Measurements from ENCODE around the gene ZAR1. TPM values are rescaled to one million over a fixed set of nuclear protein-coding genes. Genes with fewer than 3 reads are reported as not detected.

Gene ZAR1
- polyA plus RNA-seq, 2 of the 4 experiments (the other 2 are of a cell fraction) = 0.05 TPM; not detected in 1

DNA sequence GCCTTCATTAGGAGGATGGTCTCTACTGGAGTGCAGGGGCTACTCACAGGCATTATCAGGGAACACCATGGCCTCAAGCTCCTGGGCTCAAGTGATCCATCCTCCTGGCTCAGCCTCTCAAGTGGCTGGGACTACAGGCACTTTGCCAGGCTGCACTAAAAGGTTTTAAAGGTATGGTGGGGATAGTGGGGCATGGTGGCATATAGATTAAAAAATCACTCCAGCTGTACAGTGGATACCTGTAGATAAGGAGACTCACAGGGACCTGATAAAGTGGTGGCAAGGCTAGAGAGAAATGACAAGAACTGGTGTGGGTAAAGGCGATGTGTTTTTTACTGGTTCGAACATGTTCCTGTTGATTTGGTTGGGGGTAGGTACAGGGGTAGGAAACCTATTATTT, 5.9 kb downstream of the ZAR1 start (continued):
- TF ChIP-seq, protein P1, sequence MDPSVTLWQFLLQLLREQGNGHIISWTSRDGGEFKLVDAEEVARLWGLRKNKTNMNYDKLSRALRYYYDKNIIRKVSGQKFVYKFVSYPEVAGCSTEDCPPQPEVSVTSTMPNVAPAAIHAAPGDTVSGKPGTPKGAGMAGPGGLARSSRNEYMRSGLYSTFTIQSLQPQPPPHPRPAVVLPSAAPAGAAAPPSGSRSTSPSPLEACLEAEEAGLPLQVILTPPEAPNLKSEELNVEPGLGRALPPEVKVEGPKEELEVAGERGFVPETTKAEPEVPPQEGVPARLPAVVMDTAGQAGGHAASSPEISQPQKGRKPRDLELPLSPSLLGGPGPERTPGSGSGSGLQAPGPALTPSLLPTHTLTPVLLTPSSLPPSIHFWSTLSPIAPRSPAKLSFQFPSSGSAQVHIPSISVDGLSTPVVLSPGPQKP (IDR thresholded peaks at IDR 0.05; ENCODE audit: low read depth, low read length) = no peak
- TF ChIP-seq TP53 (CRISPR knock-in tag; IDR thresholded peaks at IDR 0.05) = no peak
- TF ChIP-seq NPAS2 (CRISPR knock-in tag; IDR thresholded peaks at IDR 0.05; ENCODE audit: borderline replicate concordance) = no peak
- TF ChIP-seq ZFP36 (IDR thresholded peaks at IDR 0.05; ENCODE audit: borderline replicate concordance, partially characterized antibody) = no peak
- TF ChIP-seq, protein P2, sequence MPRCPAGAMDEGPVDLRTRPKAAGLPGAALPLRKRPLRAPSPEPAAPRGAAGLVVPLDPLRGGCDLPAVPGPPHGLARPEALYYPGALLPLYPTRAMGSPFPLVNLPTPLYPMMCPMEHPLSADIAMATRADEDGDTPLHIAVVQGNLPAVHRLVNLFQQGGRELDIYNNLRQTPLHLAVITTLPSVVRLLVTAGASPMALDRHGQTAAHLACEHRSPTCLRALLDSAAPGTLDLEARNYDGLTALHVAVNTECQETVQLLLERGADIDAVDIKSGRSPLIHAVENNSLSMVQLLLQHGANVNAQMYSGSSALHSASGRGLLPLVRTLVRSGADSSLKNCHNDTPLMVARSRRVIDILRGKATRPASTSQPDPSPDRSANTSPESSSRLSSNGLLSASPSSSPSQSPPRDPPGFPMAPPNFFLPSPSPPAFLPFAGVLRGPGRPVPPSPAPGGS (IDR thresholded peaks at IDR 0.05) = no peak
- TF ChIP-seq POLR2AphosphoS2 (conservative IDR thresholded peaks at IDR 0.05; ENCODE audit: low read length) = no peak
- TF ChIP-seq PHF8 (IDR thresholded peaks at IDR 0.05; ENCODE audit: borderline replicate concordance, low read depth) = no peak
- TF ChIP-seq RAD21 (conservative IDR thresholded peaks at IDR 0.05 in 1 of 2, IDR thresholded peaks at IDR 0.05 in 1 of 2) = no peak
- no peak for TF ChIP-seq KDM5A (IDR thresholded peaks at IDR 0.05)
- TF ChIP-seq HOXA7 (CRISPR knock-in tag; IDR thresholded peaks at IDR 0.05) = no peak

DNA sequence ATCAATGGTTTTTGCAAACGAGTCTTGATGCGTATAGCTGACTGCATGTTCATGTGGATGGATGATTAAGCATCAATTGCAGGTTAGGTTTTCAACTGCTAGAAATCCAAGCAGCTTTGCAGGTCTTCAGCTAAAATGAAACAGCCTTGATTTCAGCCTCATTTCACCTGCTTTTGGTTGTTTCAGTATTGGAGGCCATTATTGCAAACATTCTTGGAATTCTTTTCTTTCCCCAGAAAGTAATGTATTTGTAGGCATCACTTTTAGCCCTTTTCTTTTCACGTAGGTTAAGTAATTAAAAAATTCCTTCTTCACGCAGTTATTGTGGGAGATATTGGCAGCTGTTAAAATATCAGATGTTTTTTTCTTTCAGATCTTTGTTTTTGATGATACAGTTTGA, 8.8 kb downstream of the ZAR1 start:
- ChIA-PET POLR2A (no interaction called here), CTCF (no interaction called here)
- no peak for FAIRE-seq

DNA sequence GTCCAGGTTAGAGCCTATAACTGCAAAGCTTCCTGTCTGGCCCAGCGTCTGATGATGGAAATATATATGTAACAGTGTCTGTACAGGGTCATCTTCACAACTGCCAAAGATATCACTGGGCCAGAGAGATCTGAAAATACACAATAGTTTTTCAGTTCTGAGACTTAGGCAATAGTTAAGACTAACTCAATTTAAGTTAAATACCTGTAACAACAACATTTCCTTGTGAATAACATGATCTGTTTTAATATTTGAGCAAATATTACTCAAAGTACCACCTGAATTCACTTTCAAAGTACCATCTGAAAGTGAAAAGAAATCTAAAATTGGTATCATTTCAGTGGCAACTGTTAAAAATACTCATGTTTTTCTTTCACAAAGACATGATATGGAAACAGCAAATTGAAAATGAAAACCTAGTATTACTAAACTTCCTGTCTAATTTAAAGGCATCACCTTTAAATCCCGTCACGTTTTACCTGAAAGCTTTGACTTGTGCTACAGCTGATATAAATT, 9.6 kb downstream of the ZAR1 start:
- no peak for FAIRE-seq
- Histone ChIP-seq H3K4me1 (peaks cover 10% of the 10 kb centered on the region), H3K9me3 (no peaks in the 10 kb centered on the region), H3K27ac (no peak overlapping the region), H3K4me2 (no peak overlapping the region), H3K4me3 (no peak overlapping the region)
- no peak for ATAC-seq
- WGBS (ENCODE audit: missing lambda C conversion rate) = 88% methylated on average over 3 of the region's 3 CpGs
- ChIA-PET CTCF (no interaction called here), POLR2A (no interaction called here)
- DNase-seq (ENCODE audit: low read depth in 1 of 2, low spot score in 1 of 2) = no peak
- TF ChIP-seq TP53 (CRISPR knock-in tag; IDR thresholded peaks at IDR 0.05) (no peak), CBX2 (IDR thresholded peaks at IDR 0.05; ENCODE audit: borderline replicate concordance, low read depth) (no peak), RARB (CRISPR knock-in tag; IDR thresholded peaks at IDR 0.05) (no peak), PHF8 (IDR thresholded peaks at IDR 0.05; ENCODE audit: borderline replicate concordance, low read depth) (no peak), FOSB (CRISPR knock-in tag; IDR thresholded peaks at IDR 0.05) (no peak), HEYL (CRISPR knock-in tag; IDR thresholded peaks at IDR 0.05) (no peak), MAFK (IDR thresholded peaks at IDR 0.05; ENCODE audit: partially characterized antibody) (no peak), RAD21 (conservative IDR thresholded peaks at IDR 0.05 in 1 of 2, IDR thresholded peaks at IDR 0.05 in 1 of 2) (no peak), EHMT2 (IDR thresholded peaks at IDR 0.05; ENCODE audit: low read depth) (no peak), ZC3H11A (IDR thresholded peaks at IDR 0.05) (no peak)
- TF ChIP-seq, protein P3, sequence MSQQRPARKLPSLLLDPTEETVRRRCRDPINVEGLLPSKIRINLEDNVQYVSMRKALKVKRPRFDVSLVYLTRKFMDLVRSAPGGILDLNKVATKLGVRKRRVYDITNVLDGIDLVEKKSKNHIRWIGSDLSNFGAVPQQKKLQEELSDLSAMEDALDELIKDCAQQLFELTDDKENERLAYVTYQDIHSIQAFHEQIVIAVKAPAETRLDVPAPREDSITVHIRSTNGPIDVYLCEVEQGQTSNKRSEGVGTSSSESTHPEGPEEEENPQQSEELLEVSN (IDR thresholded peaks at IDR 0.05; ENCODE audit: borderline replicate concordance, low read depth) = no peak
- TF ChIP-seq, protein P1 (IDR thresholded peaks at IDR 0.05; ENCODE audit: low read depth, low read length) = no peak
- TF ChIP-seq, protein P4, sequence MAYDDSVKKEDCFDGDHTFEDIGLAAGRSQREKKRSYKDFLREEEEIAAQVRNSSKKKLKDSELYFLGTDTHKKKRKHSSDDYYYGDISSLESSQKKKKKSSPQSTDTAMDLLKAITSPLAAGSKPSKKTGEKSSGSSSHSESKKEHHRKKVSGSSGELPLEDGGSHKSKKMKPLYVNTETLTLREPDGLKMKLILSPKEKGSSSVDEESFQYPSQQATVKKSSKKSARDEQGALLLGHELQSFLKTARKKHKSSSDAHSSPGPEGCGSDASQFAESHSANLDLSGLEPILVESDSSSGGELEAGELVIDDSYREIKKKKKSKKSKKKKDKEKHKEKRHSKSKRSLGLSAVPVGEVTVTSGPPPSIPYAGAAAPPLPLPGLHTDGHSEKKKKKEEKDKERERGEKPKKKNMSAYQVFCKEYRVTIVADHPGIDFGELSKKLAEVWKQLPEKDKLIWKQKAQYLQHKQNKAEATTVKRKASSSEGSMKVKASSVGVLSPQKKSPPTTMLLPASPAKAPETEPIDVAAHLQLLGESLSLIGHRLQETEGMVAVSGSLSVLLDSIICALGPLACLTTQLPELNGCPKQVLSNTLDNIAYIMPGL (CRISPR knock-in tag; IDR thresholded peaks at IDR 0.05; ENCODE audit: borderline replicate concordance) = no peak

More for the DNA sequence above, 8.8 kb downstream of the ZAR1 start:
- Histone ChIP-seq H3K27ac (no peak overlapping the region), H3K9me3 (no peaks in the 10 kb centered on the region), H3K4me2 (no peak overlapping the region), H3K4me1 (peaks cover 3% of the 10 kb centered on the region; the same call in 2 of the 3 replicates), H3K4me3 (no peak overlapping the region)
- TF ChIP-seq NFE2L2 (conservative IDR thresholded peaks at IDR 0.05; ENCODE audit: low read length) (no peak), TFCP2L1 (CRISPR knock-in tag; IDR thresholded peaks at IDR 0.05) (no peak), SMC3 (IDR thresholded peaks at IDR 0.05) (no peak), CBX2 (IDR thresholded peaks at IDR 0.05; ENCODE audit: borderline replicate concordance, low read depth) (no peak), CEBPB (IDR thresholded peaks at IDR 0.05) (no peak)
- TF ChIP-seq, protein P5, sequence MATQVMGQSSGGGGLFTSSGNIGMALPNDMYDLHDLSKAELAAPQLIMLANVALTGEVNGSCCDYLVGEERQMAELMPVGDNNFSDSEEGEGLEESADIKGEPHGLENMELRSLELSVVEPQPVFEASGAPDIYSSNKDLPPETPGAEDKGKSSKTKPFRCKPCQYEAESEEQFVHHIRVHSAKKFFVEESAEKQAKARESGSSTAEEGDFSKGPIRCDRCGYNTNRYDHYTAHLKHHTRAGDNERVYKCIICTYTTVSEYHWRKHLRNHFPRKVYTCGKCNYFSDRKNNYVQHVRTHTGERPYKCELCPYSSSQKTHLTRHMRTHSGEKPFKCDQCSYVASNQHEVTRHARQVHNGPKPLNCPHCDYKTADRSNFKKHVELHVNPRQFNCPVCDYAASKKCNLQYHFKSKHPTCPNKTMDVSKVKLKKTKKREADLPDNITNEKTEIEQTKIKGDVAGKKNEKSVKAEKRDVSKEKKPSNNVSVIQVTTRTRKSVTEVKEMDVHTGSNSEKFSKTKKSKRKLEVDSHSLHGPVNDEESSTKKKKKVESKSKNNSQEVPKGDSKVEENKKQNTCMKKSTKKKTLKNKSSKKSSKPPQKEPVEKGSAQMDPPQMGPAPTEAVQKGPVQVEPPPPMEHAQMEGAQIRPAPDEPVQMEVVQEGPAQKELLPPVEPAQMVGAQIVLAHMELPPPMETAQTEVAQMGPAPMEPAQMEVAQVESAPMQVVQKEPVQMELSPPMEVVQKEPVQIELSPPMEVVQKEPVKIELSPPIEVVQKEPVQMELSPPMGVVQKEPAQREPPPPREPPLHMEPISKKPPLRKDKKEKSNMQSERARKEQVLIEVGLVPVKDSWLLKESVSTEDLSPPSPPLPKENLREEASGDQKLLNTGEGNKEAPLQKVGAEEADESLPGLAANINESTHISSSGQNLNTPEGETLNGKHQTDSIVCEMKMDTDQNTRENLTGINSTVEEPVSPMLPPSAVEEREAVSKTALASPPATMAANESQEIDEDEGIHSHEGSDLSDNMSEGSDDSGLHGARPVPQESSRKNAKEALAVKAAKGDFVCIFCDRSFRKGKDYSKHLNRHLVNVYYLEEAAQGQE (IDR thresholded peaks at IDR 0.05) = no peak
- WGBS (ENCODE audit: missing lambda C conversion rate) = 94% methylated on average over 4 of the region's 4 CpGs
- no peak for ATAC-seq
- no peak for DNase-seq (ENCODE audit: low read depth in 1 of 2, low spot score in 1 of 2)
